ENCODE data around the gene ACVR1.

DNA sequence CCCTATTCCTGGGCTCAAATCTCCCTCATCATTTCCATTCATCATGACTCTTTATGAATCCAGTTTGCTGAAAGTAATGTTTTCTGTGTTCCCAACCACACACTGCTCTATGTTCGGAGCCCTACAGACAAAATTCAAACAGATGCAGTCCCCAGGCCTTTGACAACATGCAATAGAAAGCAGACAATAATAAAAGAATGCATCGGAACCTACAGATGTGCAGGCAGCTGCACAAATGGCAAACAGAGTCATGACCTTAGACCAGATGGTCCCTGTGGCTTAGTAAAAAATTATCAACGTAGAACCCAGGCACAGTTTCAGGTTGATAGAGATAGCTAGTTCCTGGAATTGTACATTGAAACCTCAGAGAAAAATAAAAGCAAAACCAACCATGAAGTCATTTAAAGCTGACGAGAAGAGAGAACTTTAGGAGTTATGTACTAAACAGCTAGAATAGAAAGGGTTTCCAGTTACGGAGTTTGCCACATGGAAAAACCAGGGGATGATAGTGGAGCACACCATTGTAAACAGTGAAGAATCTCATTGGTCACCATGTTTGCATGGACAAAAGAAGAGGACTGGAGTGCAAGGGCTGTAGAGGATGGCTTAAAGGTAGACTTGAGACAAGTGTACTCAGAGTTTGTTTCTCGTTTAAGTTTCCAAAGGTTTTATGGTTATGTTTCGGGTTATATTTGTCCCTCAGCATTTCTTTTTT, 23.2 kb upstream of the ACVR1 start:
- TF ChIP-seq MAFK (conservative IDR thresholded peaks at IDR 0.05 in 1 of 2, IDR thresholded peaks at IDR 0.05 in 1 of 2; ENCODE audit: low read length in 2 of 2), result no peak
- no peak for TF ChIP-seq CEBPG (CRISPR knock-in tag; IDR thresholded peaks at IDR 0.05)
- TF ChIP-seq TBL1XR1 (IDR thresholded peaks at IDR 0.05; ENCODE audit: borderline replicate concordance, low read length, partially characterized antibody), result no peak
- no peak for TF ChIP-seq ELF1 (CRISPR knock-in tag; IDR thresholded peaks at IDR 0.05)
- TF ChIP-seq TCF7L2 (IDR thresholded peaks at IDR 0.05; ENCODE audit: low read depth, low read length), result no peak
- TF ChIP-seq, protein P1, sequence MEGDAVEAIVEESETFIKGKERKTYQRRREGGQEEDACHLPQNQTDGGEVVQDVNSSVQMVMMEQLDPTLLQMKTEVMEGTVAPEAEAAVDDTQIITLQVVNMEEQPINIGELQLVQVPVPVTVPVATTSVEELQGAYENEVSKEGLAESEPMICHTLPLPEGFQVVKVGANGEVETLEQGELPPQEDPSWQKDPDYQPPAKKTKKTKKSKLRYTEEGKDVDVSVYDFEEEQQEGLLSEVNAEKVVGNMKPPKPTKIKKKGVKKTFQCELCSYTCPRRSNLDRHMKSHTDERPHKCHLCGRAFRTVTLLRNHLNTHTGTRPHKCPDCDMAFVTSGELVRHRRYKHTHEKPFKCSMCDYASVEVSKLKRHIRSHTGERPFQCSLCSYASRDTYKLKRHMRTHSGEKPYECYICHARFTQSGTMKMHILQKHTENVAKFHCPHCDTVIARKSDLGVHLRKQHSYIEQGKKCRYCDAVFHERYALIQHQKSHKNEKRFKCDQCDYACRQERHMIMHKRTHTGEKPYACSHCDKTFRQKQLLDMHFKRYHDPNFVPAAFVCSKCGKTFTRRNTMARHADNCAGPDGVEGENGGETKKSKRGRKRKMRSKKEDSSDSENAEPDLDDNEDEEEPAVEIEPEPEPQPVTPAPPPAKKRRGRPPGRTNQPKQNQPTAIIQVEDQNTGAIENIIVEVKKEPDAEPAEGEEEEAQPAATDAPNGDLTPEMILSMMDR (CRISPR knock-in tag; IDR thresholded peaks at IDR 0.05), result no peak
- TF ChIP-seq ZNF792 (CRISPR knock-in tag; IDR thresholded peaks at IDR 0.05), result no peak
